HCT116 (cell line): ENCODE data around the gene NTRK3.

Experiments used
- ATF3 ChIP-seq: IDR thresholded peaks from 2 replicates; pipeline ENCODE4 v1.6.1; 2012
- CBX3 ChIP-seq: IDR thresholded peaks from 2 replicates; pipeline ENCODE4 v1.6.1; 2012; ENCODE audit warnings: low read depth
- CEBPB ChIP-seq: IDR thresholded peaks from 2 replicates; pipeline ENCODE4 v1.6.1; 2012; ENCODE audit warnings: low read depth
- CTCF ChIP-seq, 3 experiments: fragments of 200-600 bp in 1 of 3; sonication (generic) in 1 of 3; IDR thresholded peaks in 2 of 3; conservative IDR thresholded peaks in 1 of 3; 2 replicates each; pipeline ENCODE4 v1.5.1; 2012 to 2017; ENCODE audit warnings: low read depth in 2 of 3, low read length in 2 of 3, antibody characterized with exemption in 1 of 3, borderline replicate concordance in 1 of 3, control low read depth in 1 of 3, mild to moderate bottlenecking in 1 of 3, mixed read lengths in 1 of 3, mixed run types in 1 of 3, moderate library complexity in 1 of 3; ENCODE audit not compliant: insufficient read depth in 1 of 3
- EZH2phosphoT487 ChIP-seq: fragments of 200-600 bp; IDR thresholded peaks from 2 replicates; pipeline ENCODE4 v1.6.1; 2018; ENCODE audit warnings: antibody characterized with exemption, borderline replicate concordance
- FOSL1 ChIP-seq: IDR thresholded peaks from 2 replicates; pipeline ENCODE4 v1.6.1; 2012; ENCODE audit warnings: low read depth
- POLR2A ChIP-seq: IDR thresholded peaks from 2 replicates; pipeline ENCODE4 v1.7.0; 2011; ENCODE audit warnings: borderline replicate concordance; ENCODE audit not compliant: insufficient read depth, insufficient read length; ENCODE audit errors: extremely low read depth
- POLR2AphosphoS5 ChIP-seq: IDR thresholded peaks from 2 replicates; pipeline ENCODE4 v1.6.1; 2011; ENCODE audit warnings: mild to moderate bottlenecking, low read depth, low read length, moderate library complexity
- RAD21 ChIP-seq: IDR thresholded peaks from 2 replicates; pipeline ENCODE4 v1.6.1; 2012; ENCODE audit warnings: low read depth, mild to moderate bottlenecking
- SIN3A ChIP-seq: IDR thresholded peaks from 2 replicates; pipeline ENCODE4 v1.6.1; 2012; ENCODE audit warnings: low read depth
- ZNF274 ChIP-seq: fragments of 200-500 bp; sonication (Bioruptor generic); IDR thresholded peaks from 2 replicates; pipeline ENCODE4 v1.6.1; 2014; ENCODE audit warnings: mild to moderate bottlenecking, low read depth, low read length, inconsistent platforms
- TF ChIP-seq, protein P1 (sequence below): IDR thresholded peaks from 2 replicates; pipeline ENCODE4 v1.6.1; 2012
- TF ChIP-seq, protein P2 (sequence below): IDR thresholded peaks from 2 replicates; pipeline ENCODE4 v1.6.1; 2012; ENCODE audit warnings: low read depth

DNA sequence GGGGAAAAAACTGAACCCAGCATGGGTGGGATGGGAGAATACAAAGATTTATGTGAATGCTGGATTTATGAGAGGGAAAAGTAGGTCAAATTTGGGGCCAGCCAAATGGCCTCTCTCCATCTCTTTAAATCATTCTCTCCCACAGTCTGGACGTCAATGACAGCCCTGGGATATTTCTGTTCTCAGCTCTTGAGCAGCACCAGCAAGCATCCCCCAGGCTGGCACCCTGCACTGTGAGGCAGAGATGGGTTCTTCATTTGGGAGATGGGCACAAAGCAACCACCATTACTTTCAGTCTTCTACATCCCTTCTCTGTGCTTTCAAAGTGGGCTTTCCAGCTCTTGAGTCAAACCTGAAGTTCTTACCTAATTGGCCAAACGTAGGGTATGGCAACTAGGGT is 321.0 kb downstream of the NTRK3 start:
- TF ChIP-seq CTCF (IDR thresholded peaks at IDR 0.05 in 2 of 3, conservative IDR thresholded peaks at IDR 0.05 in 1 of 3; ENCODE audit: borderline replicate concordance in 1 of 3, insufficient read depth in 1 of 3, low read depth in 2 of 3, low read length in 2 of 3) (no peak), RAD21 (no peak), FOSL1 (no peak), POLR2AphosphoS5 (no peak), SIN3A (no peak), CEBPB (no peak), POLR2A (no peak), EZH2phosphoT487 (no peak), ATF3 (no peak), CBX3 (no peak), ZNF274 (no peak)
- TF ChIP-seq, protein P1, sequence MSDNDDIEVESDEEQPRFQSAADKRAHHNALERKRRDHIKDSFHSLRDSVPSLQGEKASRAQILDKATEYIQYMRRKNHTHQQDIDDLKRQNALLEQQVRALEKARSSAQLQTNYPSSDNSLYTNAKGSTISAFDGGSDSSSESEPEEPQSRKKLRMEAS: no peak
- TF ChIP-seq, protein P2, sequence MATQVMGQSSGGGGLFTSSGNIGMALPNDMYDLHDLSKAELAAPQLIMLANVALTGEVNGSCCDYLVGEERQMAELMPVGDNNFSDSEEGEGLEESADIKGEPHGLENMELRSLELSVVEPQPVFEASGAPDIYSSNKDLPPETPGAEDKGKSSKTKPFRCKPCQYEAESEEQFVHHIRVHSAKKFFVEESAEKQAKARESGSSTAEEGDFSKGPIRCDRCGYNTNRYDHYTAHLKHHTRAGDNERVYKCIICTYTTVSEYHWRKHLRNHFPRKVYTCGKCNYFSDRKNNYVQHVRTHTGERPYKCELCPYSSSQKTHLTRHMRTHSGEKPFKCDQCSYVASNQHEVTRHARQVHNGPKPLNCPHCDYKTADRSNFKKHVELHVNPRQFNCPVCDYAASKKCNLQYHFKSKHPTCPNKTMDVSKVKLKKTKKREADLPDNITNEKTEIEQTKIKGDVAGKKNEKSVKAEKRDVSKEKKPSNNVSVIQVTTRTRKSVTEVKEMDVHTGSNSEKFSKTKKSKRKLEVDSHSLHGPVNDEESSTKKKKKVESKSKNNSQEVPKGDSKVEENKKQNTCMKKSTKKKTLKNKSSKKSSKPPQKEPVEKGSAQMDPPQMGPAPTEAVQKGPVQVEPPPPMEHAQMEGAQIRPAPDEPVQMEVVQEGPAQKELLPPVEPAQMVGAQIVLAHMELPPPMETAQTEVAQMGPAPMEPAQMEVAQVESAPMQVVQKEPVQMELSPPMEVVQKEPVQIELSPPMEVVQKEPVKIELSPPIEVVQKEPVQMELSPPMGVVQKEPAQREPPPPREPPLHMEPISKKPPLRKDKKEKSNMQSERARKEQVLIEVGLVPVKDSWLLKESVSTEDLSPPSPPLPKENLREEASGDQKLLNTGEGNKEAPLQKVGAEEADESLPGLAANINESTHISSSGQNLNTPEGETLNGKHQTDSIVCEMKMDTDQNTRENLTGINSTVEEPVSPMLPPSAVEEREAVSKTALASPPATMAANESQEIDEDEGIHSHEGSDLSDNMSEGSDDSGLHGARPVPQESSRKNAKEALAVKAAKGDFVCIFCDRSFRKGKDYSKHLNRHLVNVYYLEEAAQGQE: no peak
